Caco-2 (cell line): Measurements from ENCODE around the gene MAN1C1. TPM values are rescaled to one million over a fixed set of nuclear protein-coding genes. Genes with fewer than 3 reads are reported as not detected.

Experiments used
- BruUV-seq: library from RNA; stranded (reverse); fragments of 400-500 nt; replicated peaks from 2 replicates; lab custom pipeline; 2021; lab: Mats Ljungman, UMichigan
- CTCF ChIA-PET: fragments of 300-600 bp; sonication (Branson Sonifier 250); formaldehyde crosslinking; loops from one replicate; lab custom pipeline; 2022; ENCODE audit warnings: antibody characterized with exemption; lab: Charles Lee
- POLR2A ChIA-PET: fragments of 300-600 bp; sonication (Branson Sonifier 250); formaldehyde crosslinking; loops from one replicate; lab custom pipeline; 2022; ENCODE audit warnings: antibody characterized with exemption; lab: Charles Lee
- DNase-seq, 2 experiments: peaks; one replicate each; pipeline versions ENCODE4 v3.0.0 to v3.0.0-alpha.2; 2020 to 2022
- H3K27me3 ChIP-seq: replicated peaks from 2 replicates; pipeline ENCODE4 v1.6.0; 2011; ENCODE audit warnings: low read length; ENCODE audit not compliant: control insufficient read depth, insufficient read depth
- H3K36me3 ChIP-seq: 2 replicates; pipeline ENCODE4 v1.5.1; 2011; ENCODE audit warnings: low read length; ENCODE audit not compliant: control insufficient read depth, insufficient read depth
- H3K4me1 ChIP-seq: fragments of 250-450 bp; sonication (Bioruptor Pico); 2 replicates; pipeline ENCODE4 v1.5.1; 2020; ENCODE audit warnings: mild to moderate bottlenecking
- H3K4me3 ChIP-seq: 2 replicates; pipeline ENCODE4 v1.5.1; 2011; ENCODE audit warnings: low read depth, mild to moderate bottlenecking, control low read depth, low read length
- H3K9me3 ChIP-seq: fragments of 250-450 bp; sonication (Bioruptor Pico); 2 replicates; pipeline ENCODE4 v1.5.1; 2020; ENCODE audit warnings: mild to moderate bottlenecking, moderate library complexity
- H3K27ac Mint-ChIP-seq: one replicate; pipeline ENCODE4 v1.8.0; 2022; ENCODE audit warnings: mixed read lengths; ENCODE audit not compliant: unreplicated experiment
- H3K27me3 Mint-ChIP-seq: one replicate; pipeline ENCODE4 v1.8.0; 2022; ENCODE audit warnings: mixed read lengths; ENCODE audit not compliant: insufficient read depth, unreplicated experiment
- H3K36me3 Mint-ChIP-seq: one replicate; pipeline ENCODE4 v1.8.0; 2022; ENCODE audit warnings: mild to moderate bottlenecking, mixed read lengths; ENCODE audit not compliant: insufficient read depth, unreplicated experiment
- H3K4me1 Mint-ChIP-seq: one replicate; pipeline ENCODE4 v1.8.0; 2022; ENCODE audit warnings: low read depth, mixed read lengths; ENCODE audit not compliant: unreplicated experiment
- H3K4me3 Mint-ChIP-seq: one replicate; pipeline ENCODE4 v1.8.0; 2022; ENCODE audit warnings: mild to moderate bottlenecking, moderate library complexity, mixed read lengths; ENCODE audit not compliant: unreplicated experiment
- H3K9me3 Mint-ChIP-seq: one replicate; pipeline ENCODE4 v1.8.0; 2022; ENCODE audit warnings: mixed read lengths; ENCODE audit not compliant: unreplicated experiment
- CTCF ChIP-seq, 2 experiments: fragments of 200-600 bp in 1 of 2; IDR thresholded peaks; 1 replicate in 1 of 2; 2 replicates in 1 of 2; pipeline versions ENCODE4 v1.5.1 to v1.8.0; 2011 to 2022; ENCODE audit warnings: antibody characterized with exemption in 1 of 2, control low read depth in 1 of 2, inconsistent platforms in 1 of 2, low read depth in 1 of 2, low read length in 1 of 2, mild to moderate bottlenecking in 1 of 2, moderate library complexity in 1 of 2; ENCODE audit not compliant: insufficient read depth in 1 of 2, severe bottlenecking in 1 of 2, unreplicated experiment in 1 of 2
- intact Hi-C: fragments of 100-400 bp; cut with micrococcal nuclease; formaldehyde crosslinking; loops from one replicate; pipeline ENCODE4 v1.10.0; 2022; ENCODE audit not compliant: unreplicated experiment
- total RNA-seq: library from RNA; stranded (reverse); gene quantifications from 2 replicates; pipeline ENCODE4 v1.2.3, GENCODE V29; 2022

Gene MAN1C1
- total RNA-seq, 1 experiment from 2014 or later: 2.7 TPM

GRCh38 chr1:25579292-25580252 is 37.0 kb upstream of the MAN1C1 start:
- H3K27me3 ChIP-seq: no peaks in the 10 kb centered on the region
- no TSS peak for BruUV-seq
- peaks cover 3% of the 10 kb centered on the region for H3K4me1 Mint-ChIP-seq
- peaks cover 5% of the 10 kb centered on the region for H3K4me1 ChIP-seq
- no peak overlapping the region for H3K4me3 ChIP-seq
- ChIA-PET POLR2A (no interaction called here), CTCF (interaction anchor here (0.6 to 1.1 kb wide), 3 partner anchors 10 to 364 kb away, joined by 3 to 5 read pairs (median 4); no protein-coding TSS in a partner anchor)
- intact Hi-C loops: no loop called here
- no peaks in the 10 kb centered on the region for H3K9me3 Mint-ChIP-seq
- H3K4me3 Mint-ChIP-seq: no peak overlapping the region
- DNase-seq: no peak
- H3K27ac Mint-ChIP-seq: no peak overlapping the region
- H3K36me3 Mint-ChIP-seq: peaks cover 1% of the 10 kb centered on the region
- no peaks in the 10 kb centered on the region for H3K36me3 ChIP-seq
- no peaks in the 10 kb centered on the region for H3K9me3 ChIP-seq
- H3K27me3 Mint-ChIP-seq: no peaks in the 10 kb centered on the region
- no peak for TF ChIP-seq CTCF (IDR thresholded peaks at IDR 0.05; ENCODE audit: insufficient read depth in 1 of 2, low read depth in 1 of 2, low read length in 1 of 2, severe bottlenecking in 1 of 2, unreplicated experiment in 1 of 2)

- Mint-ChIP-seq H3K4me3 (no peak overlapping the region), H3K9me3 (no peaks in the 10 kb centered on the region), H3K27ac (no peak overlapping the region), H3K4me1 (no peaks in the 10 kb centered on the region), H3K27me3 (no peaks in the 10 kb centered on the region), H3K36me3 (no peaks in the 10 kb centered on the region)
- BruUV-seq: no TSS peak
- H3K27me3 ChIP-seq: no peaks in the 10 kb centered on the region
- no peaks in the 10 kb centered on the region for H3K36me3 ChIP-seq
- no peak for TF ChIP-seq CTCF (IDR thresholded peaks at IDR 0.05; ENCODE audit: insufficient read depth in 1 of 2, low read depth in 1 of 2, low read length in 1 of 2, severe bottlenecking in 1 of 2, unreplicated experiment in 1 of 2)
- no peak for DNase-seq
- H3K4me1 ChIP-seq: no peaks in the 10 kb centered on the region
- no peaks in the 10 kb centered on the region for H3K9me3 ChIP-seq
- POLR2A ChIA-PET: no interaction called here
- intact Hi-C loops: no loop called here
- CTCF ChIA-PET: no interaction called here
- H3K4me3 ChIP-seq: no peak overlapping the region
Measured at GRCh38 chr1:25580927-25581326, 35.7 kb upstream of the MAN1C1 start.

GRCh38 chr1:25581764-25582163 is 34.8 kb upstream of the MAN1C1 start:
- Histone ChIP-seq H3K27me3 (no peaks in the 10 kb centered on the region), H3K9me3 (no peaks in the 10 kb centered on the region), H3K4me1 (peaks cover 4% of the 10 kb centered on the region; the same call in 1 of the 2 replicates), H3K4me3 (no peak overlapping the region), H3K36me3 (no peaks in the 10 kb centered on the region)
- POLR2A ChIA-PET: no interaction called here
- H3K4me3 Mint-ChIP-seq: no peak overlapping the region
- no peaks in the 10 kb centered on the region for H3K9me3 Mint-ChIP-seq
- TF ChIP-seq CTCF (IDR thresholded peaks at IDR 0.05; ENCODE audit: insufficient read depth in 1 of 2, low read depth in 1 of 2, low read length in 1 of 2, severe bottlenecking in 1 of 2, unreplicated experiment in 1 of 2): no peak
- no peak for DNase-seq
- no peaks in the 10 kb centered on the region for H3K4me1 Mint-ChIP-seq
- CTCF ChIA-PET: no interaction called here
- intact Hi-C loops: no loop called here
- H3K27me3 Mint-ChIP-seq: no peaks in the 10 kb centered on the region
- no TSS peak for BruUV-seq
- H3K27ac Mint-ChIP-seq: no peak overlapping the region
- H3K36me3 Mint-ChIP-seq: no peaks in the 10 kb centered on the region
